HG02763 (cell line): ENCODE measurements around the gene ADCY5.

Experiments used
- ATAC-seq: cut with Tn5 transposase; IDR thresholded peaks from one replicate; pipeline ENCODE4 v1.9.1; 2021; ENCODE audit warnings: mild to moderate bottlenecking, moderate library complexity; ENCODE audit not compliant: unreplicated experiment

ADCY5 gene

DNA sequence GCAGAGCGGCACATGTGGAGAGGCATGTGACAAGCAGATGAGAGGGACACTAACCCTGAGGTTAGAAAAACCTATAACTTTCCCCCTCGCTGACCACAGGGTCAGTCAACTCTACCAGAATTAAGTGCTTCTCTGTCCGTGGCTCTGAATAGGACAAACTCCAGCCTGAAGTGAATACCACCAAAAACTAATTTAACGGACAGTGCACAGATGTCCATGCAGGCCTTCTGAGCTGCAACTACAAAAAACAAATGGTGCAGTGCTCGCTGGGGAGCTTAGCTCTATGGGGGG lies 59.3 kb downstream of the ADCY5 start:
- no peak for ATAC-seq

DNA sequence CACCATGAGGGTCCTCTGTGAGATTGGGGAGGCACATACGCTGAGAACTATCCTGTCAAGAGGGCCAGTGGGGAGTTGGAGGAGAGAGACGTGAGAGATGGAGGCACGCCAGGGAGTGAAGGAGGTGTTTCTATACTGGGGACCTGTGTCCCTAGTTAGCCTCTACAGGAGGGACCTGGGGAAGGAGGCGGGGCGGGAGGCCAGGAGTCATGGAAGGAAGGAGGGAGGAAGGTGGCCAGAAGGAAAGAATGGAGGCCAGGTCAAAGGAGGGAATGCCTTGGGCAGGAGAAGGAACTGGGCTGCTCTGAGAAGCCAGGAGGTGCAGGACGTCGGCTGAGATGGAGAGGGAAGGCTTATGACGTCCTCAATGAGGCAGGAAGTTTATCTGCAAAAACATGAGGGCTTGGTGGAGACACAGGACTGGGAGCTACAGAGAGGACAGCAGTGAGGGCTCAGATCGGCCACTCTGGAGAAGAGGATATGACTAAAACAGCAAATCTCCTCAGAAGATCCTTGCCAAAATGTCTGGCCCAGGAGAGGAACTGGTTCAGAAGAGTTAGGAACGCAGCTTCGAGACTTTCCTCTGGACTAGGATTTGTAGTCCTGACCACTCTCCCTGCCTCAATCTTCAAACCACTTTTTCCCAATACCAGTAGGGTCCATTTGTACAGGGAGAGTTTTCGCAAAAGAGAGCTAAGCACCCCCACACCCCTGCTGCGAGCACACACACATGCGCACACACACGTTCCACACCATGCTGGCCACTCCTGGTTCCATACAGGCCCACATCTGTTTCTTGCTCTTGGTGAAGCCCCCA lies 59.9 kb downstream of the ADCY5 start:
- ATAC-seq: no peak

DNA sequence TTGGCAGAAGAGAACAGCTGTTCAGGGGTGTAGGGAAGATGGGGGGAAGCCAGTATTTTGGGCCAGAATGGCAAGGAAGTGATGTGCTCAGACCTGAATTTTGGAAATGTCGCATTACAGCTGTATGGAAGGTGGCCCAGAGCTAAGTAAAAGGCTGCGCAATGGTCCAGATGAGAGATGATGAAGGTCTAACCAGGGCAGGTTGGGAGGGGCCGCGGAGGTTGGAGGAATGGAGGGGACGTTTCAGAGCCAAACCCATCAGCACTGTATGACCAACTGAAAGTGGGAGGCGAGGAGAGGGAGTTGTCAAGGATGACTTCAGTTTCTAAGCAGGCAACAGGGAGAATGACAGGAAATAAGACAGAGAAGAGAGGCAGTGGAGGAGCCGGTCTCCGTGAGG lies 60.8 kb downstream of the ADCY5 start:
- ATAC-seq: no peak

DNA sequence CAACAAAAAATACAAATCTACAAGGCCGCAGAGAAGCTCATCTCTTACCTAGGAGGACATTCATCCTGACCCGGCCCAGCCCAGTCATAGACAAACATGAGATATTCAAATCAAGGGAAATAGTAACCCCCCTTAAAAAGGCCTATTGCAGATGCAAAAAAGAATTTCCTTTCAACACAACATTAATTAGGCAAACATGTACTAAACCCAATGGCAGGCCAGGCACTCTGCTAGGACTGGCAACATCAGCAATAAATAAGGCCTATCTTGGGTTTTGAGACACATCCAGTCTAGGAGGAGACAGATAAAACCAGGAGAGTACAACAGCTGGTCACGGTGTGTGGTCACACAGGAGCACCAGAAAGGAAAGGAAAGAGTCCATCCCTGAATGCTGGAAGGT lies 61.4 kb downstream of the ADCY5 start:
- no peak for ATAC-seq

DNA sequence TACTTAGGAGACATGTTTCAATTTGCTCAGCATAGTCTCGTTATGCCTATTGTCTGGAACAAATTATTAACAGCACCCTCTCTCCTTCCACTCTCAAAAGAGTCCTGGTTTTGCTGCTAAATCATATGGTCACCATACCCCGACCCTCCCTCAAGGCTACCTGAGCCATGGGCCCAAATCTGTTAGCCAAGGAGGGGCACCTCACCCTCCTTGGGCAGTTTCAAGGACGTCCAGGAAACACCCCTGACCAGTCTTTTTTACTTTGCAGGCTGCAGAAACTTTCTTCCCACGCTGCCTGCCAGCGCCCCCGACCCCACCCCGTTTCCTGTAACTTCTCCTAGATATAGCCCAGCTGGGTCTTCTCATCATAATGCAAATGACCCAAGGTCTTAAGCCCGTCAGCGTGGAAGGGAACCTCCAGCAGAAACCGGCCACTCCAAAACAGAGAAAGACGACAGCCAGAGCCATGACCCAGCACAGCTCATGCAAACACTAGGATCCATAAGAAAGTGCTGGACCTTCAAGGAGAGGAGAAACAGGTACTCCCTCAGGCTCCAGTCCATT lies 62.3 kb downstream of the ADCY5 start:
- ATAC-seq: no peak

DNA sequence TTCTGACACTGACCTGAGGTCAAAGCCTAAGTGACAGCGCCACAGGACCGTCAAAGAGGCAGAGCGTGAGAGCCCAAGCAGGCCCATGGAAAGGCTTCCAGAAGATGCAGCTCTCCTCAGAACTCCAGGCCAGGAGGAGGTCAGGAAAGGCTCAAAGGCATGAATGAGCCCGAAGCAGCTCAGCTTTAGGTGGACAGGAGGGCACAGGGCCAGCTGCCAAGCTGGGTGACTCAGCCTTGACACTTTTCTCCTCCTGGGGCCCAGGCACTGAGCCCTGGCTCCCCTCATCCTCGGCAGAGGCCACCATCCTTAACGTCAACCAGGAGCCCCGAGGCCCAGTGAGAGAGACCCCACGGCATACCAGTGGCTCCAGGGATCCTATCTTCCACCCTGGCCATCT lies 62.9 kb downstream of the ADCY5 start:
- no peak for ATAC-seq

DNA sequence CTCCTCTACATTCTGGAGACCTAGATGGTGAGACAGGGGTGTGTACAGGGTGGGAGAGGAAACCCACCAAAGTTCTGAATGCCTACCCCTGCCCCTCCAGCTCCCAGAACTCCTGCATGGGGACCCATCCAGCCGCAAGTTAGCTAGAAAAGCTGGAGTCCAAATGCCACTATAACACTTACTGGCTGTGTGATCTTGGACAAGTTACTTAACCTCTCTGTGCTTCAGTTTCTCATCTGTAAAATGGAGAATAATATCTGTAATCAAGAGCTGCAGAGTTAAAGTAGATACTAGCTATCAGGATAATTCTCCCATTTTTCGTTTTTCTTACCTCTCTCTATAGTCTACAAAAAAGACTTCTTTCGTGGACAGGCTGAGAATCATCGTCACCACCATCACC lies 63.4 kb downstream of the ADCY5 start:
- ATAC-seq: no peak

DNA sequence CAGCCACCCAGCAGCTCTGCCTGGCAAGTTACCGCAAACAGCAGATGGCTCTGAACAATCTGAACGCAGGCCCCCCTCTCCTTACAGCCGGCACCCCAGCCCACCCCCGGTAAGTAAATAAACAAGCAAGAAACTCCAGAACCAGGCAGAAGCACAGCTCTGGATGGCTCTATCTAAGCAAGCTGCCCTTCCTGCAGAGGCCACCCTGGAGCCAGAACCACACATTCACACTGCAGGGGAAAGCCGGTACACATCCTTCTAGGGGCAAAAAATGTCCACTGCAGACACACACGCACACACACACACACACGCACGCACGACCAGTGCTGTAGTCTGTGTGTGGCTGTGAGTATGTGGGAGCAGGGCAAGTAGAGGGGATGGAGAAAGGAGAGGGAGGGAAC lies 63.9 kb downstream of the ADCY5 start:
- no peak for ATAC-seq

DNA sequence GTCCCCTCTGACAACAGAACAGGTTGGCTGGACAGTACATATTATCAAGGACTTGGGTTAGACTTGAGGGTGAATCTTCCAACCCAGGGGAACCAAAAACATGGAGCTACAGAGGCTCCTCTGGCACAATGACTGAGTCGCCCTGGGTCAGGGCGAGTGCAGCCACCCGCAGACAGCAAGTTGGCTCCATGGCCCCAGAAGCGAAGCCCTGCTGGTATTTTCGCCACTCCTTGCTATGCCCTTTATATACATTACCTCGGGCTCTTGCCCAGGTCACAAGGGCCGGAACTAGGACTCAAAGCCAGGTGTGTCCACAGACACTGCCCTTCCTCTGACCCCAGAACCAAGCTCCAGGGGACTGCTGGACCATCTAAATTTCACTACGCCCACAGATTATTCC lies 64.6 kb downstream of the ADCY5 start:
- no peak for ATAC-seq

DNA sequence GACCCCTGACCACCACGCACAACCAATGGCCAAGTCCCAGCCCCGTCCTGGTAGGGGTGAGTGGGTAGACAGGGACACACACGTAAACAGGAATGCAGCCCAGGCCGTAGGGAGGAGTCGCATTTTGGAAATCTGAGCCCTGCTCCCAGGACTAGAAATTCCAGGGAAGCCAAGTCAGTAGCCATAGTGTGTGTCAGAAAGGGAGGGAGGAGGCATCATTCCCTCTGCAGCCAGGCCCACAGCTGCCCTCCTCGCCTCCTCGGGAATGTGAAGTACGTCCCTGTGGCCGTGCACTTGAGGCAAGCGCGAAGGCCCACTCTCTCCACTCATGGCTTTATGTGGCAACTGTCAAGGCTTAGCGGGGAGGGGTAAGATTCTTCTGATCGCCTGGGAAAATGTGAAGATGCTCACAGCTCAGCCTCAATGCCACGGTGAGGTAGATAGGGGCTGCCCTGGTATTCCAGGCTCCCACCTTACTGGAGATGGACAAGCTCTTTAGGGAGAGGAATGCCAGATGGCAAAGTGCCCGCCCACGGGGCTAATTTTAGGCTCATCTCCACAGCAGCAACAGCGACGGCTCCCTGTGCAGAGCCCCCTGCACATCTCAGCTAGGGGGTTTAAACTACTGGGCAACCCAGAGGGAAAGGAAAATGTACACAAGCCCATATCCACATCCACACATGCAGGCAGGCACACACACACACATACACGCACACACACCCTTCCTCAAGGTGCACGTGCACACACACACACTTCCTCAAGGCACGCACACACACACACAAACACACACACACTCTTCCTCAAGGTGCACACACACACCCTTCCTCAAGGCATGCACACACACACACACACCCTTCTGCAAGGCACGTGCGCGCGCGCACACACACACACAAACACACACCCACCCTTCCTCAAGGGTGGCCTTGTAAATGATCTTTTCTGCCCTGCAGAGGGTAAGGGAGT lies 65.5 kb downstream of the ADCY5 start:
- ATAC-seq: no peak

DNA sequence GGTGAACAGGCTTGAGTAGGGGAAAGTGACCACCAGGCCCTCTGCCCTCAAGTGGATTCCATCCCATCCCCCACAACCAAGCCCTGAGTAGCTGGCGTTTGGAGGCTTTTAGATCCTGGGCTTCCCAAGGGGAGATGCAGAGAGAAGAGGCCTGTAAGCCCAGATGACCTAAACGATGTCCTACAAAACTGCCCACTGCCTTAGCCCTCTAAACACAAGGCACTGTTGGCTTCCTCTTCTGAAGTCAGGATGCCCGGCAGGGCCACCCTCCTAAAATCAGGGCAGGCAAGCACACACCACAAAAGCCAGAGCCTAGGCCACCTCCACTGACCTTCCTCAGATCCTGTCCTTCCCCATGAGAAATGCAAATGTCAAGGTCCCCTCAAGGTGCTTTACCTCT lies 68.6 kb downstream of the ADCY5 start:
- ATAC-seq: no peak

DNA sequence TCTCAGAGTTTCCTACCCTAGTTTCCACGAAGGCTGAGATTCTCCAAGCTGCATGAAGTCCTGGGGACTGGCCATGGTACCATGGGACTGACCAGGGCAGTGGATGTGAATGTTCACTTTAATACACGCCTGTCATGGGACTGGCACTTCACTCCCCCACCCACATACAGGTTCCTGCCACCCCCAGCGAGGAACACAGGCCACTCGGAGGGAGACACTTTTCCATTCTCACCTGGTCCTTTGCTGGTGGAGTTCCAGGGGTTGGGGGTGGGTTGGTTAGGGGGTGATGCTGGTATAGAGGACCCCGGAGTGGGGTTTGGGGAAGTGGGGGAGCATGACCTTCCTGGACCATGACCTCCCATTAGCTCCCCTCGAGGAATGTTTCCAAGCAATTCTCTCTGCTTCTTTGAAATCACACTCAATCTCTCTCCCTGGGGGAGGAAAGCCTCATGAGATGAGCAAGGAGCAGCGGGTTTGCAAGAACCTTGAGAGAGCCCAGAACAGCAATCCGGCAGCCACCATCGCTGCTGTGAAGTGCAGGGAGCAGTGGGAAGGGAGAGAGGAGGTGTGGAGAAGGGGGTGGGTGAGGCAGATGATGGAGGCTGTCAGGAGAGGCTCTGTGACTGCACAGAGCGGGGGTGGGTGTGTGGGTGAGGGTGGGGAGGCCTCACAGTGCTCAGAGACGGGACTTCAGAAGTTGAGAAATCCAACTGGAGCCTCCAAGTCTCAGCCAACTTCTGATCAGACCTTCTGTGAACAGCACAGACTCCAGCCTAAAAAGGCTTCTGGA lies 69.7 kb downstream of the ADCY5 start:
- ATAC-seq: no peak

DNA sequence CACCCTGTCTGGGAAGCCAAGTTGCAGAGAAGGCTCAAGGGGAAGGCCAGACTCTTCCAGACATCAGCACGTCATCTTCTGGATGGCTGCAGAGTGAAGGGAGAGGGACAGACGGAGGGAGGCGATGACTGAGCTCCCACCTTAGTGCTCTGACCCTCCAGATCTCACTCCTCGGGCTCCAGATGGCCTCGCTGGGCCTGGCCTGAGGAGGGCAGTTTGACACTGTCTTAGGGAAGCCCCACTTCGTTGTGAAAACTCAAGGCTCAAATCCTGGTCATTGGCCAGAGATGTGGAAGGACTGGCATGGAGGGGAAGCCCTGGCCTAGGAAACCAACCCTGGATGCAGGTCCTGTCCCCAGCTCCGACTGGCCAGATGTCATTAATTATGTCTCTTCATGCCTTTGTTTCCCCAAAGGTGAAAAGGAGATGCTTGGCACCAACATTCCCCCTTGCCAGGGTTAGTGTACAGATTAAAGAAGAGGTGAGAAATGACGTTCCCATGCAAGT lies 70.4 kb downstream of the ADCY5 start:
- ATAC-seq: no peak

DNA sequence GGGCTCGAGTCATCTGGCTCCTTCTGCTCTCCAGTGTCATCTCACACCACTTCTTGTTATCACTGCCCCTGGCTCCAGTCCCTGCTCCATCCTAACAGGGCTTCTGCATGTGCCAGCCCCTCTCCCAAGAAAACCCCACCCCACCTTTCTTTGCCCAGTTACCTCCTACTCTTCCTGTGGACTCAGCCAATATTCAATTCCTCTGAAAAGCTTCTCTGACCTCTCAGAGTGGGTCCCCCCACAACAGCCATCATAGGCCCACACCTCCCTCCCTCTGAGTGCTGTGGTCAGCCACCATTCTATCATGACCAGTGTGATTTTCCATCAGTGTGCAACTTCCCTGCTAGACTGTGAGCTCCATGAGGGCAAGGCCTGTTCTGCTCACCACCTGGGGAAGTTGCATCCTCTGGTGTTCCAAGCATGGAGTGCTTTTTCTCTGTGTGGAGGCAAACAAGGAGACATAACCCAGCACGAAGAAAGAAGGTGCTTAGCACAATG lies 71.6 kb downstream of the ADCY5 start:
- no peak for ATAC-seq

DNA sequence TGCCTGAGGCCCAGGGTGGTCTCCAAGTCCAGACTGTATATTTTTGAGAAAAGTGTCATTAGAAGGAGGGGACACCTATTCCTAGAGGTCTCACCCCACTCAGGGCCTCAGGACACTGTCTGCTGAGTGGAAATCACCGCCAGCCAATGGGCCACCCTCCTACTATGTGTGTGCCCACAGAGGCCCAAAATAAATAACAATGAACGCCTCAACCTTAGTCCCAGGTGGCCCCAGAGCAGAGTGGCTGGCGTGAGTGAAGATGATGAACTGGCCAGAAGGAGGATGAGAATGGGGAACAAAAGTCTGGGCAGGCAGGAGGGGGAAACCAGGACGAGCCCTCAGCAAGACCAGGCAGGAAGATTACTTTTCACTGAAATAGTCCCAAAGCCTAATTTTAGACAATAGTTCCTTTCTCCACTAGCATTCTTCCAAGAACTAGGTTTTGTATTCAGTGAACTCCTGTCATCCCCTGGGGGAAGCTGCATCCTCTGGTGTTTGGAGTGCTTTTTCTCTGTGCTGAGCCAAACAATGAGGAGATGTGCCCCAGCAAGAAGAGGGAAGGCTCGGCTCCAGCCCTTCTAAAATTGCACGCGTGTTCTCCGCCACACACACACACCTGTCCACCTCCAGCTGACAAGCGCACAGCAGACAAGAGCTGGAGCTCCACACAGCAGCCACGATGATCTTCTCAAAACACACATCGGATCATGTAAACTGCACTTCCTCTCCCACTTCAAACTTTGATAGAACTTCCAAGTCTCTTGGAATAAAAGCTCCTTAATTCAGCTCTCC lies 72.2 kb downstream of the ADCY5 start:
- no peak for ATAC-seq

DNA sequence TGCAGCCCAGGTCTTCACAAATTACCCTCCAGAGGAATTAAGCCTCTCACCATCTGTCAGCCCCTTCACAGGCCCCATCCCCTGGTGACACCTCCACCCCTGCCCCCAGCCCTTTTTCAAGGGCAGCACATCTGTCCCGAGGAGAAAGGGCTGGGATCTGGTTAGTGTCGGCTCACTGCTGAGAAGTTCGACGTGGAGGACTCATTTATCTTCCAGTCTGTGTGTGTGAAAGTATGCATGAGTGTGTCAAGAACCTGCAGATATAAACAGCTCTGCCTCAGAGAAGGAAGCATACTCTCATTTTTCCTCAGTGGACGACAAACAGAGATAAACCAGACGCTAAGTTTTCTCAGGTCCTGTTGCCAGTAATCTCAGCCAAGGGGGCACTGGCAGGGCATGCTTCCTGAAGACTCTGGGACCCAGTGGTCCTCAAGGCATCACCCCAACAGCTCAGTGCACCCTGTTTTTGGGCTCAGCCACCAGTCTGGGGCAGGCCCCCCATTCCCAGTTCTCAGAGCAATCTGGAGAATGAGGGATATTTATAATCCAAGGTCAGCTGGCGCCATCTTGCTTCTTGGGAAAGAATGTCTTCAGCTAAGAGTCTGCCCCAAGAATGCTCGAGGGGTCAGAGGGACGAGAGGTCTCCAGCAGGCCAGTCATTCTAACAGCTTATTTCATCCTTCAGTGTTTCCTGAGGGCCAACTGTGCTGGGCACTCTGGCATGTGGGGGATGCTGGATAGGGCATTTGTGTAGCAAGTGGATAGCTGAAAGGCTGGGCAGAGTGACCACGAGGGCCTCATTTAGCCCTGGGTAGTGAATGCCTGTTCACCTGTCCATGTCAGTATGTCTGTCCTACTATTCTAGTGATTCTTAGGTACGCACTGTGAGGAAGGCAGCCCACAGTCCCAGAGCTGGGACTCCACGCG lies 73.6 kb downstream of the ADCY5 start:
- ATAC-seq: no peak

DNA sequence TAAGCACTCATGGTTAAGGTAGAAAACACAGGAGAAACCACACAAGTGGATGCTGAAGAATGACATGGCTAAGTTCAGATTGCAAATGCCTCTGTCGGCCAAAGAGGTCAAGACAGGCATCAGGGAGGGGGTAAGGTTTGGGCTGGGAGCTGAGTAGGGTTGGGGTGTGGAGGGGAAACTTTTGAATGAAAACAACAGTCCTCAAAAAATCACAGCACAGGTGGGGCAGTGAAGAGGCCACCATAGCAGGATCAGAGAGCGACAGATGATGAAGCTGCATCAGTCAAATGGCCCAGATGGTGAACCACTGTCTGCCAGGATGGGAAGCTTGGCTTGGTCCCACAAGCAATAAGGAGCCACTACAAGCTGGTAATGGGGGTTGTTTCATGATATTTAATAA lies 74.9 kb downstream of the ADCY5 start:
- ATAC-seq: no peak

DNA sequence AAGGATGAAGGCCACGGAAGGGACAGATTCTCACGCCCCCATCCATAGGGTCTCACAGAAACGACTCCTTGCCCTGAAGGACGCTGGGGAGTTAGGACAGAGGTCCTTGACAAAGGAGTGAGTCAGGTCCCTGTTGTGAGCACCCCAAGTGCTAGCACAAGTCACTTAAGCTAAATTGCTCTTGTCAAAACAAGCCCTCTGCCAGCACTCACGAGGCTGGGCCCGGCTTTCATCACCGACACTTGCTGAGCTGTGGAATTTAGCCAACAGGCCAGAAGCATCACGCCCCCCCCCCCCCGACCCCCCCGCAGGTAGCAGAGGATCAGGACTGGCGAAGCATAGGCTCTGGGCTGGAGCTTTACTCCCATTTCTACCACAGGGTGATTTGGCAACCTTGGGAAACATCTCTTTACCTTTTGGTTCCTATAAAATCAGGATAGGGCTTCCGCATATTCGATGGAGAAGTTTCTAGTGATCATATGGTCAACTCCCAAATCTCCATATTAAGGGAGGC lies 75.4 kb downstream of the ADCY5 start:
- ATAC-seq: no peak
